Fibroblast of the aortic adventitia (primary cell): Measurements from ENCODE around the gene TRPC5OS. TPM values are rescaled to one million over a fixed set of nuclear protein-coding genes. Genes with fewer than 3 reads are reported as not detected.

Experiments used
- DNase-seq: peaks from one replicate; pipeline ENCODE4 v3.0.0-alpha.2; 2010; ENCODE audit warnings: low read depth
- H3K4me3 ChIP-seq: 2 replicates; pipeline ENCODE4 v1.5.1; 2011; ENCODE audit warnings: low read depth, mild to moderate bottlenecking, control low read depth, low read length, moderate library complexity
- CTCF ChIP-seq: IDR thresholded peaks from 2 replicates; pipeline ENCODE4 v1.5.1; 2011; ENCODE audit warnings: mild to moderate bottlenecking, low read length, control low read depth, inconsistent platforms; ENCODE audit not compliant: insufficient read depth
- total RNA-seq: library from RNA; depleted of rRNA; stranded (reverse); fragments of >200 nt; gene quantifications from 2 replicates; pipeline ENCODE4 v1.2.3, GENCODE V29; 2012; ENCODE audit warnings: low replicate concordance

Gene TRPC5OS
- total RNA-seq, 1 donor: not detected

- no peak for DNase-seq
- TF ChIP-seq CTCF: no peak
- H3K4me3 ChIP-seq: no peak overlapping the region
Observed at GRCh38 chrX:111888600-111888999, 12.6 kb downstream of the TRPC5OS start.

GRCh38 chrX:111892375-111892774 lies 16.4 kb downstream of the TRPC5OS start:
- DNase-seq: no peak
- no peak for TF ChIP-seq CTCF
- H3K4me3 ChIP-seq: no peak overlapping the region

DNA sequence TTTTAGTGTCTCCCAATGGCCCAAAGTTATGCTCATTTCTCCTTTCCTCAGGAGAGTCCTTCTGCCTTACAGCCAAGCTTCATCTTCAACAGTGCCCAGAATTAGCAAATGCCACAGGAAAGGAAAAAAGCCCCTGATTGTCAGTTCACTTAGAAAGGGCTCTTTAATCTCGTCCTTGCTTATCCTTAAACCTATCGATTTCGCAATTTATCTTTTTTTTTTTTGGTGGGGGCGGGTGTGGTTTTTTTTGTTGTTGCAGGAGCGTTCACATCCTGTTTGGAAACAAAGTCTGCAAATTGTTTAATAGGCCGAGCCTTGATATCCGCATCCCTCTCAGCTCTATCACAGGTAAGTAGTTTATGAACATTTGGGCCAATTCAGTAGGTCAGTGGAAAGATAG lies 20.2 kb downstream of the TRPC5OS start:
- TF ChIP-seq CTCF: no peak
- no peak overlapping the region for H3K4me3 ChIP-seq
- DNase-seq: no peak

GRCh38 chrX:111914398-111915090 lies 38.6 kb downstream of the TRPC5OS start:
- no peak overlapping the region for H3K4me3 ChIP-seq
- DNase-seq: no peak
- no peak for TF ChIP-seq CTCF

DNA sequence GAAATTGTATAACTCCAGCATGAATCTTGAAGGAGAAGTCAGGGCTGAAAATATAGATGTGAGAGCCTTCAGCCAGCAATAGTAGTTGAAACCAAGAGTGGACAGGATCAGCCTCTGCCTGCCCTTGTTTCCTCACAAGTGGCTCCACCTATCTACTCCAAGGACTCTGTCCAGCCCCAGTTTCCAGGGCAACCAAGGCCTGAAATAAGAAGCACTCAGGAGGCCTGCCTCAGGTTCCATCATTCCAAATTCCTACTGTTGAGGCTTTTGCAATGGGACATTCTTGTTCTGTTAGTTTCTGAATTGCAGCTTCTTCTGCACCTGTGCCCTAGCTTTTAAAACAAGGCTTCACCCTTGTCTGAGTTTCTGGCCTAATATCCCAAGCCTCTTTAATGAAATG lies 41.6 kb downstream of the TRPC5OS start:
- DNase-seq: no peak
- no peak for TF ChIP-seq CTCF
- H3K4me3 ChIP-seq: no peak overlapping the region

DNA sequence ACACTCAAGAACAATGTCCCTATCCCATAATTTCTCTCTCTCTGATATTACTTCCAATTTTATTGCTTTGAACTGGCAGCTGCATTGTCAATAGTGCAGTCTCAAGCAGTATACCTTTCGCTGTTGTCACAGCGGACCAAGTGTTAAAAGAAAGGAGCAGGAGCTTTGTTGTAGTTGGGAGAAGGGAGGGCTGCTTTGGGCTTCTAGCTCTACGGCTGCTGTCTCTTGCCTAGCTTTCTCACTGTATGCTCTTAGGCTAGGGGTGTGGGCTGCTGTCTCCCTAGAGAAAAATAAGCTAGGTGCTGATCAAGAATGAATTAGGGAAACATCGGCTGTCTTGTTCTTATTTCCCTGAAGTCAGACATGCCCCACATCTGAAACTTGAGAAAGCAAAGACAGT lies 52.5 kb downstream of the TRPC5OS start:
- DNase-seq: no peak
- H3K4me3 ChIP-seq: no peak overlapping the region
- no peak for TF ChIP-seq CTCF

Other genes starting within 250 kb of the TRPC5OS start
- 56.5 and 108 TPM in 2 replicates for gene ALG13, start 195.0 kb upstream of the TRPC5OS start, total RNA-seq
- gene TRPC5, start 206.6 kb downstream of the TRPC5OS start, total RNA-seq: not detected in 2 replicates
- gene RTL4, start 206.8 kb downstream of the TRPC5OS start, total RNA-seq: not detected in 2 replicates